Cerebellar nuclear complex (tissue), 1 donor: ENCODE results near the gene WNT3A.
"Not testable (repeated sequence)": the region's sequence is repeated elsewhere in the genome, so short reads cannot be mapped to it uniquely, and the experiment has no call there.

Experiments used
- DNase-seq, 2 experiments: peaks; one replicate each; lab custom pipeline; 2025; lab: John Stamatoyannopoulos, UW

WNT3A gene

GRCh38 chr1:228006786-228007048 is at the start of gene WNT3A:
Gene WNT3A, plus strand, starts transcription at chr1:228006998. Its CDS starts 131 bp downstream, at chr1:228007129.
- DNase-seq: no peak

DNA sequence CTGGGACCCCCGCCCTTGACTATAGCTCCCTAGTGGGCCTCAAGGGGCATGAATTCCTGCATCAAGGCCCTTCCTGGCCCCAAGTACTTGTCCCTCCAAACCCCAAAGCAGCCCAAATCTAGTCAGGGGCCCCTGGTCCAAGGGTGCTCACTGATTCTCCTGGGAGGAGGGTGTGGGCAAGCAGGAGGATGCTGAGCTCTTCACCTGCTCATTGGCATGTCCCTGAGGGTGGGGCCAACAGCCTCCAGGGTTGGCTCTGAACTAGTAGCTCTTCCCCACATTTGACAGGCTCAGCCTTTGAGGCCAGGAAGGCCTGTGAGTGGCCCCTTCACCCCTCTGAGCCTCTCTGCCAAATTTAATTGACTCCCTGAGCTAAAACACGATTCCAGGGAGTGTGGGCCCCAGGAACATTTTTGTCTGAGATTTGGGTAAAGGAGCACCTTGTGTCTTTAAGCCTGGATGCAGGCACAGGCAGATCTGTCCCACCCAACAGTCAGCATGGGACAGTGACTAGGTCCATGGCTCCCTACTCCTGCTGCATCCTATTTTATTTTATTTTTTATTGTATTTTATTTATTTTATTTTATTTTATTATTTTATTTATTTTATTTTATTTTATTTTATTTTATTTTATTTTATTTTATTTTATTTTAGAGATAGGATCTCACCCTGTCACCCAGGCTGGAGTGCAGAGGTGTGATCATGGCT is 48.0 kb upstream of the WNT3A start:
- DNase-seq: no peak

DNA sequence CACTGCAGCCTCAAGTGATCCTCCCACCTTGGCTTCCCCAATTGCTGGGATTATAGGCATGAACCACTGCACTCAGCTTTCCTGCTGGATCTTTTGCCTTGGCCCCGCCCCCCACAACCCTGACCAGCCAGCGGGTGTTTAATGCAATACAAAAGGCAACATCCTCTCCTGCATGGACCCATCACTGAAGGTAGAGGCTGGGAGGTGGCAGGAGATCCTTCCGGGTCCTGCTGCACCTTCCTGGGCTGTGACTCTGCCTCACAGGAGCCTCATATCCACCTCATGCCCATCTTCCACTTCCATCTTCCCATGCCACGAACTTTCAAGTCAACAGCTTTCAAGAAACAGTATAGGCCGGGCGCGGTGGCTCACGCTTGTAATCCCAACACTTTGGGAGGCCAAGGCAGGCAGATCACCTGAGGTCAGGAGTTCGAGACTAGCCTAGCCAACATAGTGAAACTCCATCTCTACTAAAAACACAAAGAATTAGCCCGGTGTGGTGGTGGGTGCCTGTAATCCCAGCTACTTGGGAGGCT is 47.4 kb upstream of the WNT3A start:
- DNase-seq: no peak

- DNase-seq: no peak
Observed at GRCh38 chr1:227961651-227962466, 44.9 kb upstream of the WNT3A start.

DNA sequence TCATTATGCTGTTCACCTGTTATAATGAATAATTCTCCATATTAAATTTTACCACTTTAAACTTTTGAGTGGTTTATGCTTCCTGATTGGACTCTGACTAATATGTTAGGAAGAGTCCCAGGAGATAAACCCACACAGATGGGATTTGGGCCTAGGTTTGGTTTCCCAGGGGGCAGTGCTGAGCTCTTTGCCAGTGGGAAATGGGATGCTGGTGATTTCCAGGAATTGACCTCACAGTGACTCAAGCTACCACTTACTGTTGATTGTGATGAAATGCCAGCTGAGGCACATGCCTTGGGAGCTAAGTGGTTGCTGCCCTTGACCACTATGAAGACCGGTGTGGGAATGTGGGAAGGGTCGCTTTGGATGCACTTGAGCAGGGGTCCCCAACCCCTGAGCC is 40.1 kb upstream of the WNT3A start:
- not testable (repeated sequence) for DNase-seq

GRCh38 chr1:227967815-227968214 is 39.0 kb upstream of the WNT3A start:
- not testable (repeated sequence) for DNase-seq

DNA sequence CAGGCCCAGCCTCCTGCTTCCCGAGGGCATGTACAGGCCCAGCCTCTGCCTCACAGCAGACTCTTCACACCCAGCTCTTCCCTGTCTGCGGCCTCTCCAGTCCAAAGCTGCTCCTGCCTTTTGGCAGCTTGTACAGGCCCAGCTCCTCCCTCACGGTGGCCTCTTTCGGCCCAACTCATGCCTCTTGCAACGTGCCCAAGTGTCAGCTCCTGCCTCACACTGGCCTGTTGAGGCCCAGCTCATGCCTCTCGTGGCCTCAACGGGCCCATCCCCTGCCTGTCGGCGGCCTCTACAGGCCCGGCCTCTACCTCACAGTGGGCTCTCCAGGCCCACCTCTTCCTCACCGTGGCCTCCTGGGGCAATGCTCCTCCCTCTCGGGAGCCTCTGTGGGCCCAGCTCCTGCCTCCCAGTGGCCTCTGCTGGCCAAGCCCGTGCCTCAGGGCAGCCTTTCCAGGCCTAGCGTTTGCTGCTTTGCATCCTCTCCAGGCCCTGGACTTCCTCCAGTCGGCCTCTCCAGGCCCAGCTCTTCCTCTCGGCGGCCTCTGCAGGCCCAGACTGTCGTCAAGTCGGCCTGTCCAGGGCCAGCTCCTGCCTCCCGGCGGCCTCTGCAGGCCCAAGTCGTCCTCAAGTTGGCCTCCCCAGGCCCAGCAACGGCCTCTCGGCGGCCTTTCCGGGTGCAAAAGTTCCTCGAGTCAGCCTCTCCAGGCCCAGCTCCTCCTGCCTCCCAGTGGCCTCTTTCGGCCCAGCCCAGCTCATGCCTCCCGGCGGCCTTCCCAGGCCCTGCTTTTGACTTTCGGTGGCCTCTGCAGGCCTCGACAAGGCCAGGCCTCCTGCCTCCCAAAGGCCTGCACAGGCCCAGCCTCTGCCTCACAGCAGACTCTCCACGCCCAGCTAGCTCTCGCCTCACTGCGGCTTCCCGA is 36.5 kb upstream of the WNT3A start:
- DNase-seq: not testable (repeated sequence)

DNA sequence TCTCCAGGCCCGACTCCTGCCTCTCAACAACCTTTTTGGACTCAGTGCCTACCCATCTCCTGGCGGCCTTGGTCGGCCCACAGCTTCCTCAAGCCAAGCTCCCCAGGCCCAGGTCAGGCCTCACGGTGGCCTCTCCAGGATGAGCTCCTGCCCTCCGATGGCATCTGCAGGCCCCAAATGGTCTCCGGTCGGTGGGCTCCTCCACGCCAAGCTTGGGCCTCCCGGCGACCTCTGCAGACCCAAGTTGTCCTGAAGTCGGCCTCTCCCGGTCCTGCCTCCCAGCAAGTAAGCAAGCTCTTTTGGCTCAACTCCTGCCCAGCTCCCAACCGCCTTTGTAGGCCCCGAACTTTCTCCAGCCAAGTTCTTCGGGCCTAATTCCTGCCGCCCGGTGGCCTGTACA is 35.6 kb upstream of the WNT3A start:
- not testable (repeated sequence) for DNase-seq

GRCh38 chr1:227971643-227972282 is 35.0 kb upstream of the WNT3A start:
- not testable (repeated sequence) for DNase-seq

GRCh38 chr1:227972283-227972679 is 34.5 kb upstream of the WNT3A start:
- DNase-seq: not testable (repeated sequence)

- DNase-seq: not testable (repeated sequence)
Observed at GRCh38 chr1:227972843-227973374, 33.9 kb upstream of the WNT3A start.

DNA sequence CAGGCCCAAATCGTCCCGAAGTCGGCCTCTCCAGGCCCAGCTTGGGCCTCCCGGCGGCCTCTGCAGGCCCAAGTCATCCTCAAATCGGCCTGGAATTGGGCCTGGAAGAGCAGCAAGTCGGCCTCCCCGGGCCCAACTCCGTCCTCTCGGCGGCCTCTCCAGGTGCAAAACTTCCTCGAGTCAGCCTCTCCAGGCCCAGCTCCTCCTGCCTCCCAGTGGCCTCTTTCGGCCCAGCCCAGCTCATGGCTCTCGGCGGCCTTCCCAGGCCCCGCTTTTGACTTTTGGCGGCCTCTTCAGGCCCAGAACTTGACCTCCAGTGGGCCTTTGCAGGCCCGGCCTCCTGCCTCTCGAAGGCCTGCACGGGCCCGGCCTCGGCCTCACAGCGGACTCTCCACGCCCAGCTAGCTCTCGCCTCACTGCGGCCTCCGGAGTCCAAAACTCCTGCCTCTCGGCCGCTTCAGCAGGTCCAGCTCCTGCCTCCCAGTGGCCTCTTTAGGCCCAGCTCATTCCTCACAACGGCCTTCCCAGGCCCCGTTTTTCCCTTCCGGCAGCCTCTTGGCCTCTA is 33.0 kb upstream of the WNT3A start:
- DNase-seq: not testable (repeated sequence)

DNA sequence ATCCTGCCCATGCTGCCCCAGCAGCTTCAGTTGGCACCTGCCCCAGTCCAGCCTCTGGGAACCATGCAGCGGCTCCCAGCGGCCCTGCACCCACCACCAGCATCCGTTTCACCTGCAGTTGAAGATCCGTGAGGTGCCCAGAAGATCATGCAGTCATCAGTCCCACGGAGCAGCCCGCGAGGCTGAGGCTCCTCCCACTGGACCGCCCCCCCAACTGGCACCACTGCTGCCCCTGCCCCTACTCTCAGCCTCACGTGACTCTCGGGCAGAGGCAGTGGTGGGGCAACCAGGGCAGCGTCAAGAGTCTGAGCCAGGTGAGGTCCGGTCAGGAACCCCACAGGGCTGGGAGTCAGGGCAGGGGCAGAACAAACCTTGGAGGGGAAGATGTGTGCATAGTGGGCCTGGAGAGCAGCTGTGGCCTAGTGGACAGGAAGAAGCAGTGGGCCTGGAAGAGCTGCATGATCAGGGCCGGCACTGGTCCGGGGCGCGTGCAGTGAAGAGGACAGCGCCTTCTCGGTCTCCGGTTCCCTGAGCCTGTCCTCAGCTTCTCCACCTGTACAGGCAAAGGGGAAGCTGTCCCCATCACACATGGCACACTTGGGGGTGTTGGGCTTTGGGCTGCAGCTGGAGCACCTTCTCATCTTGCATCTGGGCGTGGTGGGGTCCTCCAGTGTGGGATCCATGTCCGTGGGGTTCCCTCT is 31.1 kb upstream of the WNT3A start:
- DNase-seq: not testable (repeated sequence)

DNA sequence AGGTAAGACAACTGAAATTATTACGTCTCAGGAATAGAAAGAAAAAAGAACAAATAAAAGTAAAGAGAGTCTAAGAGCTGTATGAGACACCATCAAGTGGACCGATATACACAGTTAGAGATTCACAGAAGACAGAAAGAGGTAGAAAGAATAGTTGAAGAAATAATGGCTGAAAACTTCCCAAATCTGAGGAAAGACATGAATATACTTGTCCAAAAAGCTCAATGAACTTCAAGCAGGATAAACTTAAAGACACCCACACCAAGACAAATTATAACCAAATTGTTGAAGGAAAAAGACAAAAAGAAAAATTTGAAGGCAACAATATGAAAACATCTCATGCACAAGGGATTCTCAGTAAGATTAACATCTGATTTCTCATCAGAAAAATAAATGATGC is 19.6 kb upstream of the WNT3A start:
- no peak for DNase-seq

- DNase-seq: no peak
Observed at GRCh38 chr1:227994632-227995300, 12.0 kb upstream of the WNT3A start.

DNA sequence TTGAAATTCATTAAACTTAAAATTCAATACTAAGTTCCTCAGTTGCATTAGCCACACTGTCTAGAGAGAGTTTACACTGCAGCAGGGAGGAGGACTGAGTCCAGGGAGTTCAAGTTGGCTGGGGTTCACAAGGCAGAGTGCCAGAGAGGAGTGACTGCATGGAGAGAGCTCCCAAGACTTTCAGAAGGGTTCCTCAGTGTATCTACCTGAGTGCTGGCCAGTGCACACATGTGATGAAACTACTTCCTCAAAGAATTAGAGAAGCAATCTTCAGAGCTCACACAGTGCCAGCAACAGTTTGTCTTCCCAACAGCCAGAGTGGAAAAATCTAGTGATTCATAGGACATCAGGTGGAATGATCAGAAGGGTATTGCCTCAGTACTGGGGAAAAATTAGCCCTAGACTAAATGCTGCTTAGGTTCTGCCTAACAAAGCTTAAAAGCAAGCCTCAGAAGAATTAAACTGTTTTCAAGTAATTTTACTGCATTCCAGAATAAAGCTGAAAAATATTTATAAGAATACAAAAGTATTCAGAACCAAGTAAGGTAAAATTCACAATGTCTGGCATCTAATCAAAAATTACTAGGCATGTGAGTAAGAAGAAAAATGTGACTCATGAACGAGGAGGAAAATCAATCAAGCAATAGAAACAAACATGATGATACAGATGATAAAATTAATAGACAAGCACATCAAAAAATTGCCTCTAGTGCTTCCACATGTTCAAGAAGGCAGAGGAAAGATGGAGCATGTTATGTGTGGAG is 10.4 kb upstream of the WNT3A start:
- DNase-seq: no peak

- no peak for DNase-seq
Observed at GRCh38 chr1:227998374-227999055, 8.3 kb upstream of the WNT3A start.
